Measurements from ENCODE around the gene GPX8. TPM values are rescaled to one million over a fixed set of nuclear protein-coding genes. Genes with fewer than 3 reads are reported as not detected.

Gene GPX8
- polyA plus RNA-seq, 1 of the 3 experiments (the other 2 are of a cell fraction) = 30.1 TPM

GRCh38 chr5:55134053-55134722 lies 25.8 kb upstream of the GPX8 start:
- Histone ChIP-seq H3K4me1 (ENCODE audit: control insufficient read depth in 1 of 2, insufficient read depth in 2 of 2, low read depth in 1 of 2, low read length in 1 of 2) (no peaks in the 10 kb centered on the region), H3K79me2 (ENCODE audit: insufficient read depth) (no peaks in the 10 kb centered on the region), H2AFZ (ENCODE audit: low read depth) (no peak overlapping the region; the same call in 1 of the 2 replicates), H3K27me3 (ENCODE audit: insufficient read depth) (peaks cover 10% of the 10 kb centered on the region; the same call in 1 of the 2 replicates), H3K4me2 (no peak overlapping the region), H3K27ac (ENCODE audit: low read depth in 2 of 2, low read length in 1 of 2) (no peak overlapping the region), H3F3A (replicated peaks; ENCODE audit: insufficient read depth) (no peaks in the 10 kb centered on the region), H3K9ac (no peak overlapping the region), H4K20me1 (ENCODE audit: insufficient read depth) (no peaks in the 10 kb centered on the region), H3K36me3 (replicated peaks in 1 of 2; ENCODE audit: control insufficient read depth in 1 of 2, insufficient read depth in 2 of 2, low read length in 1 of 2) (no peaks in the 10 kb centered on the region), H3K4me3 (ENCODE audit: low read depth in 2 of 2, low read length in 1 of 2) (no peak overlapping the region), H3K9me3 (0 out of 2 replicates have a peak, but pooled peaks cover 4% of the 10 kb centered on the region), H3K9me2 (no peaks in the 10 kb centered on the region)
- 8% methylated on average over 5 of the region's 5 CpGs for WGBS (ENCODE audit: low lambda C conversion rate)
- CTCF ChIA-PET = interaction anchor here (1.0 to 1.3 kb wide), 3 partner anchors 12 to 229 kb away, joined by 3 read pairs; no protein-coding TSS in a partner anchor
- TF ChIP-seq MAX (IDR thresholded peaks at IDR 0.05; ENCODE audit: low read depth) = no peak
- TF ChIP-seq GABPA (IDR thresholded peaks at IDR 0.05; ENCODE audit: low read depth) = no peak
- no peak for TF ChIP-seq FOXJ3 (CRISPR knock-in tag; IDR thresholded peaks at IDR 0.05)
- no peak for TF ChIP-seq MXI1 (IDR thresholded peaks at IDR 0.05; ENCODE audit: low read depth, low read length)
- TF ChIP-seq ELF1 (IDR thresholded peaks at IDR 0.05) = no peak
- TF ChIP-seq RFX5 (IDR thresholded peaks at IDR 0.05; ENCODE audit: low read length) = no peak
- TF ChIP-seq, protein P1, sequence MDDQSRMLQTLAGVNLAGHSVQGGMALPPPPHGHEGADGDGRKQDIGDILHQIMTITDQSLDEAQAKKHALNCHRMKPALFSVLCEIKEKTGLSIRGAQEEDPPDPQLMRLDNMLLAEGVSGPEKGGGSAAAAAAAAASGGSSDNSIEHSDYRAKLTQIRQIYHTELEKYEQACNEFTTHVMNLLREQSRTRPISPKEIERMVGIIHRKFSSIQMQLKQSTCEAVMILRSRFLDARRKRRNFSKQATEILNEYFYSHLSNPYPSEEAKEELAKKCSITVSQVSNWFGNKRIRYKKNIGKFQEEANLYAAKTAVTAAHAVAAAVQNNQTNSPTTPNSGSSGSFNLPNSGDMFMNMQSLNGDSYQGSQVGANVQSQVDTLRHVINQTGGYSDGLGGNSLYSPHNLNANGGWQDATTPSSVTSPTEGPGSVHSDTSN (IDR thresholded peaks at IDR 0.05) = no peak
- TF ChIP-seq JUND (IDR thresholded peaks at IDR 0.05) = no peak
- TF ChIP-seq NFIC (IDR thresholded peaks at IDR 0.05; ENCODE audit: borderline replicate concordance) = no peak
- no peak for TF ChIP-seq FOSL2 (IDR thresholded peaks at IDR 0.05; ENCODE audit: borderline replicate concordance, low read depth)
- TF ChIP-seq TEAD4 (IDR thresholded peaks at IDR 0.05; ENCODE audit: borderline replicate concordance, insufficient read depth) = no peak
- no peak for TF ChIP-seq FOXM1 (IDR thresholded peaks at IDR 0.05; ENCODE audit: low read depth)
- TF ChIP-seq SMC3 (IDR thresholded peaks at IDR 0.05; ENCODE audit: low read depth, low read length) = no peak
- no peak for TF ChIP-seq EP300 (IDR thresholded peaks at IDR 0.05; ENCODE audit: borderline replicate concordance in 1 of 2, low read depth in 1 of 2, low read length in 1 of 2)
- no peak for TF ChIP-seq GATA2 (CRISPR knock-in tag; IDR thresholded peaks at IDR 0.05)
- TF ChIP-seq EZH2phosphoT487 (IDR thresholded peaks at IDR 0.05; ENCODE audit: borderline replicate concordance, low read depth) = no peak
- no peak for TF ChIP-seq RAD21 (IDR thresholded peaks at IDR 0.05; ENCODE audit: low read length)
- TF ChIP-seq, protein P2, sequence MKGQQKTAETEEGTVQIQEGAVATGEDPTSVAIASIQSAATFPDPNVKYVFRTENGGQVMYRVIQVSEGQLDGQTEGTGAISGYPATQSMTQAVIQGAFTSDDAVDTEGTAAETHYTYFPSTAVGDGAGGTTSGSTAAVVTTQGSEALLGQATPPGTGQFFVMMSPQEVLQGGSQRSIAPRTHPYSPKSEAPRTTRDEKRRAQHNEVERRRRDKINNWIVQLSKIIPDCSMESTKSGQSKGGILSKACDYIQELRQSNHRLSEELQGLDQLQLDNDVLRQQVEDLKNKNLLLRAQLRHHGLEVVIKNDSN (IDR thresholded peaks at IDR 0.05; ENCODE audit: borderline replicate concordance, low read depth) = no peak
- TF ChIP-seq POLR2AphosphoS5 (IDR thresholded peaks at IDR 0.05; ENCODE audit: low read depth, low read length) = no peak
- POLR2A ChIA-PET = no interaction called here
- no peak for DNase-seq

Data from SK-N-SH (cell line).